Heart left ventricle (tissue), 13 donors: ENCODE results near the gene TMEM272.

Experiments used
- POLR2A ChIP-seq, 2 donors: fragments of 450-650 bp; IDR thresholded peaks; one replicate each; pipeline ENCODE4 v1.6.1; 2017; ENCODE audit warnings: antibody characterized with exemption in 2 of 2, mild to moderate bottlenecking in 2 of 2, moderate library complexity in 2 of 2
- TF ChIP-seq, protein P1 (sequence below), 12 donors: fragments of 200-600 bp; sonication (generic) in 4 of 12; IDR thresholded peaks; one replicate each; pipeline versions ENCODE4 v1.5.0 to v1.8.0; 2018 to 2022; ENCODE audit warnings: antibody characterized with exemption in 12 of 12, mild to moderate bottlenecking in 5 of 12
- donor health status: ischemic (EF 13 %, LVEDD 7.1; RV severe dilation, severe dysfunction).
- donor health status: DM: no; HTN: yes; CAD: no.
- donor health status: DM: no; HTN: no; CAD: no.
- donor health status: ischemic (EF 25% LVEDD 6.9; RV normal size, moderate dysfunction).
- donor health status: ischemic (EF 25% LVEDD 5.7; RV mildly dilated, moderate dysfunction).
- donor health status: ischemic (EF 35%, LVEDD 5.7; RV mildly dilated, moderate dysfunction).
- donor health status: nonischemic (EF 11% LVEDD 7.7; RV severe dilation, severe dysfunction).
- donor health status: DM: yes; HTN: yes; CAD: no.
- donor health status: PGD.
- donor health status: ischemic (EF 29% LVEDD 5.4; RV normal size, mild dysfunction).
- donor health status: nonischemic (EF 23%, LVEDD 6.1; RV moderate dilation, normal function).

DNA sequence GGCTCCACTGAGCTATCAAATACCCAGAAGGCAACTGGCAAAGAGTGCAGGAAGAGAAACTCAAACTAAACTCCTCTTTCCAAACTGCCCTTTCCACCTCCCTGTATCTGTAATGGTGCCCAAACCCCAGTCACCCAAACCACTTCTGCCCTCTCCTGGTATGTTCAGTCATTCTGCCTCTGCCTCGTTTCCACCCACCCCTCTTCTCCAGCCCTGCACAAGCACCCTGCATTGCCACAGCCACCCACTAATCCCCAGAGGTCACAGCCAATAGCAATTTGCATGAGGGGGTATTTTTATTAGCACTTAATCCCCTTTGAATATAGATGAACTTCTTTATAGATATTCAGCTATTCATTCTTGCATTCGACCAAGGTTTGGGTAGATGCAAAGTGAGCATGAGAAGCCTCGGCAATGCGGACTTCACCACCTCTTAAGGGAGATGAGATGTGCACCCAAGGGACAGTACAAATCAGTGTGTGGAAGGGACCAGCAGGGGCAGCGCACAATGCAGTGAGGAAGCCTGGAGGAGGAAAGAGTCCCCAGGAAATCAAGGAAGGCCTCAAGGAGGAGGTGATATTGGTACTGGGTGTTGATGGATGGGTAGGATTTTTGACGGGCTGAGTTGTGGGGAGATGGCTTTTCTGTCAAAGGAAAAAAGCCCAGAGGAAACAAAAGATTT, 12.4 kb downstream of the TMEM272 start:
- TF ChIP-seq POLR2A (IDR thresholded peaks at IDR 0.05), result no peak
- TF ChIP-seq, protein P1, sequence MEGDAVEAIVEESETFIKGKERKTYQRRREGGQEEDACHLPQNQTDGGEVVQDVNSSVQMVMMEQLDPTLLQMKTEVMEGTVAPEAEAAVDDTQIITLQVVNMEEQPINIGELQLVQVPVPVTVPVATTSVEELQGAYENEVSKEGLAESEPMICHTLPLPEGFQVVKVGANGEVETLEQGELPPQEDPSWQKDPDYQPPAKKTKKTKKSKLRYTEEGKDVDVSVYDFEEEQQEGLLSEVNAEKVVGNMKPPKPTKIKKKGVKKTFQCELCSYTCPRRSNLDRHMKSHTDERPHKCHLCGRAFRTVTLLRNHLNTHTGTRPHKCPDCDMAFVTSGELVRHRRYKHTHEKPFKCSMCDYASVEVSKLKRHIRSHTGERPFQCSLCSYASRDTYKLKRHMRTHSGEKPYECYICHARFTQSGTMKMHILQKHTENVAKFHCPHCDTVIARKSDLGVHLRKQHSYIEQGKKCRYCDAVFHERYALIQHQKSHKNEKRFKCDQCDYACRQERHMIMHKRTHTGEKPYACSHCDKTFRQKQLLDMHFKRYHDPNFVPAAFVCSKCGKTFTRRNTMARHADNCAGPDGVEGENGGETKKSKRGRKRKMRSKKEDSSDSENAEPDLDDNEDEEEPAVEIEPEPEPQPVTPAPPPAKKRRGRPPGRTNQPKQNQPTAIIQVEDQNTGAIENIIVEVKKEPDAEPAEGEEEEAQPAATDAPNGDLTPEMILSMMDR (IDR thresholded peaks at IDR 0.05), result peak; percentile 24 to 63 (median 50)
